Suprapubic skin (tissue), 4 donors: ENCODE measurements around the gene ASTN2. TPM values are rescaled to one million over a fixed set of nuclear protein-coding genes. Genes with fewer than 3 reads are reported as not detected.

Source experiments
- DNase-seq, 2 donors: peaks; one replicate each; pipeline ENCODE4 v3.0.0-alpha.2; 2019; ENCODE audit warnings: low spot score in 2 of 2
- H3K27ac ChIP-seq: fragments of 200-600 bp; sonication (generic); one replicate; pipeline ENCODE4 v1.5.1; 2019
- H3K27me3 ChIP-seq: fragments of 200-600 bp; sonication (generic); one replicate; pipeline ENCODE4 v1.5.1; 2019
- H3K36me3 ChIP-seq: fragments of 200-600 bp; sonication (generic); one replicate; pipeline ENCODE4 v1.5.1; 2019
- H3K4me1 ChIP-seq: fragments of 200-600 bp; sonication (generic); one replicate; pipeline ENCODE4 v1.5.1; 2019
- H3K4me3 ChIP-seq: fragments of 200-600 bp; sonication (generic); one replicate; pipeline ENCODE4 v1.5.1; 2019; ENCODE audit warnings: mild to moderate bottlenecking
- H3K9me3 ChIP-seq: fragments of 200-600 bp; sonication (generic); one replicate; pipeline ENCODE4 v1.5.1; 2019
- EP300 ChIP-seq: sonication (generic); formaldehyde crosslinking; IDR thresholded peaks from one replicate; pipeline ENCODE4 v1.6.1; 2017; ENCODE audit warnings: antibody characterized with exemption
- POLR2A ChIP-seq, 2 donors: fragments of 450-650 bp; IDR thresholded peaks; one replicate each; pipeline ENCODE4 v1.6.1; 2017; ENCODE audit warnings: antibody characterized with exemption in 2 of 2, mild to moderate bottlenecking in 2 of 2, moderate library complexity in 2 of 2
- POLR2AphosphoS5 ChIP-seq, 3 donors: sonication (generic); formaldehyde crosslinking; IDR thresholded peaks; one replicate each; pipeline ENCODE4 v1.6.1; 2017; ENCODE audit warnings: antibody characterized with exemption in 3 of 3
- WGBS: methylation state at CpG from one replicate; pipeline ENCODE4 v1.1.5; 2018; 5-methylcytosine and 5-hydroxymethylcytosine counted together
- total RNA-seq, 4 donors: library from RNA; depleted of rRNA; stranded (reverse); fragments of >200 nt; gene quantifications; one replicate each; pipeline ENCODE4 v1.1.0, GENCODE V29; 2016
- TF ChIP-seq, protein P1 (sequence below), 2 donors: fragments of 200-600 bp in 1 of 2; fragments of 450-650 bp in 1 of 2; sonication (generic) in 1 of 2; IDR thresholded peaks; one replicate each; pipeline ENCODE4 v1.5.1; 2016 to 2019; ENCODE audit warnings: antibody characterized with exemption in 2 of 2, mild to moderate bottlenecking in 1 of 2, moderate library complexity in 1 of 2

The ASTN2 gene
- total RNA-seq, 4 donors from 2014 or later, result 2.0 to 6.9 (median 3.8) TPM

DNA sequence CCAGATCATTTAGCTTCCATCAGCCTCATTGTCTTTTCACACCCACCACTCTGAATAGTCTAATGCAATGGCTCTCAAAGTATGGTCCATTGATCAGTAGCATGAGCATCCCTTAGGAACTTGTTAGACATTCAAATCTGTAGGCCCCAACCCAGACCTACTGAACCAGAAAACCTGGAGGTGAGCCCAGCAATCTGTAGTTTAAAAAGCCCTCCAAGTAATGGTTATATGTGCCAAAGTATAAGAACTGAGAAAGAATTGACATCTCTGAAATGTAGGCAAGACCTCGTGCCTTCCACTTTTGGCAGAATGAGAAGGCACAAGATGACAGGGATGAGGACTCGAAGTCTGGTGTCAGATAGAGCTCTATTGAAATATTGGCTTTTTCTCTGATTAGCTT, 460.1 kb downstream of the ASTN2 start:
- TF ChIP-seq POLR2A (IDR thresholded peaks at IDR 0.05) (no peak), POLR2AphosphoS5 (IDR thresholded peaks at IDR 0.05) (no peak), EP300 (no peak)
- TF ChIP-seq, protein P1, sequence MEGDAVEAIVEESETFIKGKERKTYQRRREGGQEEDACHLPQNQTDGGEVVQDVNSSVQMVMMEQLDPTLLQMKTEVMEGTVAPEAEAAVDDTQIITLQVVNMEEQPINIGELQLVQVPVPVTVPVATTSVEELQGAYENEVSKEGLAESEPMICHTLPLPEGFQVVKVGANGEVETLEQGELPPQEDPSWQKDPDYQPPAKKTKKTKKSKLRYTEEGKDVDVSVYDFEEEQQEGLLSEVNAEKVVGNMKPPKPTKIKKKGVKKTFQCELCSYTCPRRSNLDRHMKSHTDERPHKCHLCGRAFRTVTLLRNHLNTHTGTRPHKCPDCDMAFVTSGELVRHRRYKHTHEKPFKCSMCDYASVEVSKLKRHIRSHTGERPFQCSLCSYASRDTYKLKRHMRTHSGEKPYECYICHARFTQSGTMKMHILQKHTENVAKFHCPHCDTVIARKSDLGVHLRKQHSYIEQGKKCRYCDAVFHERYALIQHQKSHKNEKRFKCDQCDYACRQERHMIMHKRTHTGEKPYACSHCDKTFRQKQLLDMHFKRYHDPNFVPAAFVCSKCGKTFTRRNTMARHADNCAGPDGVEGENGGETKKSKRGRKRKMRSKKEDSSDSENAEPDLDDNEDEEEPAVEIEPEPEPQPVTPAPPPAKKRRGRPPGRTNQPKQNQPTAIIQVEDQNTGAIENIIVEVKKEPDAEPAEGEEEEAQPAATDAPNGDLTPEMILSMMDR (IDR thresholded peaks at IDR 0.05), result no peak
- Histone ChIP-seq H3K9me3 (no peaks in the 10 kb centered on the region), H3K27ac (no peak overlapping the region), H3K4me3 (no peak overlapping the region), H3K36me3 (no peaks in the 10 kb centered on the region), H3K27me3 (no peaks in the 10 kb centered on the region), H3K4me1 (no peaks in the 10 kb centered on the region)
- DNase-seq, result no peak
- 90% methylated on average over 2 of the region's 2 CpGs for WGBS

DNA sequence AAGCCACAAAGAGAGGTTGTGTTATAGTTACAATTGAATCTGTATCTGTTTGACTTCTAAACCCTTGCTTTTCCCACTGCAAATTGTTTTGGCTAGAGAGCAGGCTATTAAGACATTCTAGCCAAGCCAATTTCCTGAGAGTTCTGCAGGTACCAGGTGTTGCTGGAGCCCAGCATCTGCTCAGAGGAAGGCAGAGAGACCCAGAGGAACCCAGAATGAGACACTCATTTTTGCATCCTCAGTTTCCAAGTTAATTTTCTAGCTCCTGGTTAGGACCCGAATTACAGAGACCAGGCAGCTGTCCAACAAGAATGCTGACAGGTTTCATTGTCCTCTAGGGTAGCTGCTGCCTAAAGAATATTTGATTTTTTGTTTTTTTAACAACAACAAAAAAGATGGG, 461.6 kb downstream of the ASTN2 start:
- H3K9me3 ChIP-seq, result no peaks in the 10 kb centered on the region
- no peaks in the 10 kb centered on the region for H3K36me3 ChIP-seq
- WGBS, result 27% methylated on average over 1 of the region's 1 CpG
- no peak overlapping the region for H3K27ac ChIP-seq
- H3K27me3 ChIP-seq, result no peaks in the 10 kb centered on the region
- TF ChIP-seq POLR2AphosphoS5 (IDR thresholded peaks at IDR 0.05), result no peak
- TF ChIP-seq, protein P1 (IDR thresholded peaks at IDR 0.05), result no peak
- no peak for TF ChIP-seq POLR2A (IDR thresholded peaks at IDR 0.05)
- no peak for TF ChIP-seq EP300
- H3K4me3 ChIP-seq, result no peak overlapping the region
- no peak for DNase-seq
- H3K4me1 ChIP-seq, result no peaks in the 10 kb centered on the region

DNA sequence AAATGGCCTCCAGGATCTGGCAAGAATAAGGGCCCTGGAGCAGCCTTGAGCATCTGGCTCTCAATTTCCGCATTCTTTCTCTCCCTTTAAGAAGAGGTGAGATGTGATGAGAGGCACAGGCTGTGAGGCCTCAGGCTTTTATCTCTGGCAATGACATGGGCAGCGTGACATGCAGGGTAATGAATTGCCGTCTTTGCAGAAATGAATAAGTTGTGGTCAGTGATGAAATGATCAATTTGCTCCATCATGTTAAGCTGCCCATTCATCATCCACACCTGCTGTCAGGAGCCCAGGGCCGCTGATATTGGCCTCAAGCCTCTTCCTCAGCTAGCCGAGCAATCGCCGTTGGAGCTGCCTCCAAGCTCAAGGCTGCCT, 462.4 kb downstream of the ASTN2 start:
- DNase-seq, result no peak
- H3K27me3 ChIP-seq, result no peaks in the 10 kb centered on the region
- TF ChIP-seq POLR2AphosphoS5 (IDR thresholded peaks at IDR 0.05) (no peak), POLR2A (IDR thresholded peaks at IDR 0.05) (no peak), EP300 (no peak)
- TF ChIP-seq, protein P1 (IDR thresholded peaks at IDR 0.05), result no peak
- WGBS, result 83% methylated on average over 7 of the region's 7 CpGs
- H3K27ac ChIP-seq, result no peak overlapping the region
- H3K4me1 ChIP-seq, result no peaks in the 10 kb centered on the region
- H3K36me3 ChIP-seq, result no peaks in the 10 kb centered on the region
- no peaks in the 10 kb centered on the region for H3K9me3 ChIP-seq
- no peak overlapping the region for H3K4me3 ChIP-seq

DNA sequence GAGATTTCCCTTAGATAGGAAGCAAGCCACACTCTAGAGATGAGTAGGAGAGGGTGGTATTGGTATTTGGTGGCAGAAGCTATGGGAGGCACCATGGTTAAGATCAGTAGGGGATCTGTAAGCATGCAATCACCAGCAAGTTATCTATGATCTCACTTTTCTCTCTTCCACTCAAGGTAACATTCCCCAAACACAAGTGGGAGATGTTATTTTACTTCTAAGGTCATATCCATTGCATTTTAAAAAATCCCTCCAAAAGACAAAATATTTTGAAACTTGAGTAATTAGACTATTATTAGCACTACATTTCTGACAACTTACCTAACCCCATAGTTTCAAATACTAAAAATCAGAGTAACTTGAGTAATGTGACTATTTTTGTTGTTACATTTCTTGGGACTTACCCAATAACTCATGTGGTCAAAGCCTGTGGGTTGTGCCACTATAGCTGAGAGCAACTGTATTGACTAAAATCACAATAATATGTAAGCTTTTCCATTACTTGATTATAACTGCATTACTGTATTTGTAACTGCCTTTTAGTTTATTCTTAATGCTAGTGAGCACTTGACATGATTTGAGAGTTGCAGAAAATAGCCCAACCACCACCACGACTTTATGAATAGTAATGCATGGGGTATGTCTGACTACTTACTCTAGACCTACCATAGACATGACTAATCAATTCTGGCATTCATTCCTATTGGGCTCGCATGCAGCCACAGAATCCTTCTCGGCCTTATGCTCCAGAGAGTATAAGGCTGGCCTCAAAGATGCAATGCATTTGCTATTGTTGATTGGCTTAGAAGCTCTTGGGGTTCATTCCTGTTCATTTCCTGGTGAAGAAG, 463.0 kb downstream of the ASTN2 start:
- Histone ChIP-seq H3K27me3 (no peaks in the 10 kb centered on the region), H3K27ac (no peak overlapping the region), H3K4me1 (no peaks in the 10 kb centered on the region), H3K4me3 (no peak overlapping the region), H3K36me3 (no peaks in the 10 kb centered on the region), H3K9me3 (no peaks in the 10 kb centered on the region)
- TF ChIP-seq, protein P1 (IDR thresholded peaks at IDR 0.05), result no peak
- TF ChIP-seq POLR2A (IDR thresholded peaks at IDR 0.05) (no peak), POLR2AphosphoS5 (IDR thresholded peaks at IDR 0.05) (no peak), EP300 (no peak)
- 79% methylated on average over 3 of the region's 3 CpGs for WGBS
- no peak for DNase-seq

DNA sequence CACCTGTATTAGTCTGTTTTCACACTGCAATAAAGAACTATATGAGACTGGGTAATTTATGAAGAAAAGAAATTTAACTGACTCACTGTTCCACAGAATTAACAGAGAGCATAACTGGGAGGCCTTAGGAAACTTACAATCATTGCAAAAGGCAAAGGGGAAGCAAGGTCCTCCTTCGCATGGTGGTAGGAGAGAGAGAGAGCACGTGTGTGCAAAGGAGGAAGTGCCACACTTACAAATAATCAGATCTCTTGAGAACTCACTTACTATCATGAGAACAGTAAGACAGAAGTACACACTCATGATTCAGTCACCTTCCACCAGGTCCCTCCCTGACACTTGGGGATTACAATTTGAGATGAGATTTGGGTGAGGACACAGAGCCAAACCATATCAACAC, 469.0 kb downstream of the ASTN2 start:
- H3K4me1 ChIP-seq, result no peaks in the 10 kb centered on the region
- TF ChIP-seq, protein P1 (IDR thresholded peaks at IDR 0.05), result no peak
- TF ChIP-seq POLR2A (IDR thresholded peaks at IDR 0.05) (no peak), POLR2AphosphoS5 (IDR thresholded peaks at IDR 0.05) (no peak), EP300 (no peak)
- H3K36me3 ChIP-seq, result no peaks in the 10 kb centered on the region
- no peaks in the 10 kb centered on the region for H3K9me3 ChIP-seq
- WGBS, result 70% methylated on average over 2 of the region's 2 CpGs
- no peak for DNase-seq
- H3K4me3 ChIP-seq, result no peak overlapping the region
- no peaks in the 10 kb centered on the region for H3K27me3 ChIP-seq
- no peak overlapping the region for H3K27ac ChIP-seq
